Dendritic cell treated with granulocyte-macrophage colony-stimulating factor and Interleukin-4, amounts not matched to agents 40 ng/mL and 50 ng/mL, for 4 days (primary cell): ENCODE results near the gene DLX2.
A peak's percentile ranks its signal among the peaks of the same experiment; 100 is the strongest.

Experiments
- H3K27ac Mint-ChIP-seq: one replicate; pipeline ENCODE4 v1.8.0; 2022; ENCODE audit warnings: mild to moderate bottlenecking, mixed read lengths
- H3K27me3 Mint-ChIP-seq: one replicate; pipeline ENCODE4 v1.8.0; 2022; ENCODE audit warnings: mild to moderate bottlenecking, mixed read lengths
- H3K36me3 Mint-ChIP-seq: one replicate; pipeline ENCODE4 v1.8.0; 2022; ENCODE audit warnings: low read depth, mixed read lengths
- H3K4me1 Mint-ChIP-seq: one replicate; pipeline ENCODE4 v1.8.0; 2022; ENCODE audit warnings: low read depth, mixed read lengths
- H3K4me3 Mint-ChIP-seq: one replicate; pipeline ENCODE4 v1.8.0; 2022; ENCODE audit warnings: mild to moderate bottlenecking, moderate library complexity, mixed read lengths
- H3K9me3 Mint-ChIP-seq: one replicate; pipeline ENCODE4 v1.8.0; 2022; ENCODE audit warnings: mixed read lengths
- intact Hi-C: fragments of 100-400 bp; cut with micrococcal nuclease; formaldehyde crosslinking; loops from one replicate; pipeline ENCODE4 v1.15.0; 2022

DLX2 gene

GRCh38 chr2:172086241-172087206 is 16.2 kb downstream of the DLX2 start:
- no peaks in the 10 kb centered on the region for H3K9me3 Mint-ChIP-seq
- H3K4me3 Mint-ChIP-seq = peak overlapping the region; percentile 52
- peaks cover 94% of the 10 kb centered on the region for H3K27me3 Mint-ChIP-seq

GRCh38 chr2:172085460-172086159 is 17.1 kb downstream of the DLX2 start, which contains the start of gene DLX1:
TSS of gene DLX1 (plus strand) at chr2:172085507. CDS start at chr2:172085678, 171 bp downstream.
- Mint-ChIP-seq H3K4me3 (peak within 1 kb of the TSS; percentile 77), H3K27me3 (peaks cover 97% of the 10 kb centered on the region), H3K4me1 (peaks cover 73% of the 10 kb centered on the region)

More at GRCh38 chr2:172086241-172087206, 16.2 kb downstream of the DLX2 start:
- peaks cover 73% of the 10 kb centered on the region for H3K4me1 Mint-ChIP-seq
- H3K36me3 Mint-ChIP-seq = no peaks in the 10 kb centered on the region
- H3K27ac Mint-ChIP-seq = no peak overlapping the region
- intact Hi-C loops = no loop called here

DNA sequence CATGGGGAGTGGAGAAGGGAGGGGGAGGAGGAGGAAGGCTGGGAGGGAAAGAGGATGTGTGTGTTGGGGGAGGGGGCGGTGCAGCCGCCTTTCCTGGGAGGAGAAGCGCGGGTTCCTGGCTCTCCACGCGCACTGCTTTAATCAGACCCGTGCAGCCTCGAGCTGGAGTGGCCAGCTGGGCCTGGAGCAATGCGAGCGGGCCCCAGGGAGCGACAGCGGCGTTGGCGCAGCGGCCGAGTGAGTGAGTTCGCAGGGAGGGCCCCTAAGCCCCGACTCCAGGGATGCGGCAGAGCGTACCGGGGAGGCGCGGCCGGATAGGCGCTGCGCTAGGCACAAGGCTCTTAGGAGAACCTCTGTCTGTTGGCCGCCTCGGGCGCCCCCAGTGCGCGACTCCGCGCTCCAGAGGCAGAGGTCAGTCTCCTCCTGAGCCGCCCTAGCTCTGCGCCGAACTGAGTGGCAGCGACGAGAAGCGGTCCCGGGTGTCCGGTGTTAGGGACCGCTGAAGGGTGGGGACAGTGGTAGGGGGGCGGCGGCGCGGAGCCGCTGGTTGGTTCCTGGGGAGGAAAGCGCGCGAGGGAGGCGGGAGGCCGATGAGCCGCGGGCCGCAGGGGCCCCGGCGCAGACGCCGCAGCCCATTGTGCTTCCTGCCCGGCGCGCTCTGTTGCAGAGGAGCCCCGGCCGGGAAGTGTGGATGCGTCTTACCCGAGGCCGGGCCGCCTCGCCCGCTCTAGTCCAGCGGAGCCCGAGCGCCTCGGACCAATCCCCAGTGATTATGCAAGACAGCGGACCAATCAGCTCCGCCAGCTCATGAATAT is 17.8 kb downstream of the DLX2 start:
- intact Hi-C loops = loop anchor here (1.0 to 5.0 kb wide), 3 partner anchors 18 to 163 kb away; partner anchors contain the start of genes DLX2 and HAT1
- Mint-ChIP-seq H3K27ac (peak overlapping the region; percentile 68), H3K4me3 (peak overlapping the region; percentile 77), H3K4me1 (peaks cover 78% of the 10 kb centered on the region), H3K9me3 (no peaks in the 10 kb centered on the region), H3K36me3 (no peaks in the 10 kb centered on the region), H3K27me3 (peaks cover 97% of the 10 kb centered on the region)

More at GRCh38 chr2:172085460-172086159, 17.1 kb downstream of the DLX2 start, which contains the start of gene DLX1:
- H3K27ac Mint-ChIP-seq = peak within 1 kb of the TSS; percentile 68
- intact Hi-C loops = loop anchor here (2.0 kb wide), 1 partner anchor 17 kb away; the partner anchor contains the start of gene DLX2
- H3K9me3 Mint-ChIP-seq = no peaks in the 10 kb centered on the region
- H3K36me3 Mint-ChIP-seq = no peaks in the 10 kb centered on the region

DNA sequence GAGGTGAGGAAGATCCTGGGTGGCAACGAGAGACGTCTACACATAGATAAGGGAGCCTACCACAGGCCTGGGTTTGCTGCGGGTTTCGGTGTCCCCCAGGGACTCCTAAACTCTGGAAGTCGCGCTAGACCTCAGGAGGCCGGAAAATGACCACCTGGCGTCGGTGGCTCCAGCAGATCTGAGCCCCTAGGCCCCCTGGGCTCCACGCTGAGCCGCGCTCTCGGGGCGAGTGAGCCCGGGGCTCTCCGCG is 18.4 kb downstream of the DLX2 start:
- Mint-ChIP-seq H3K27ac (peak overlapping the region; percentile 68), H3K36me3 (no peaks in the 10 kb centered on the region), H3K4me3 (peak overlapping the region; percentile 77), H3K9me3 (no peaks in the 10 kb centered on the region), H3K27me3 (peaks cover 96% of the 10 kb centered on the region), H3K4me1 (peaks cover 79% of the 10 kb centered on the region)
- intact Hi-C loops = loop anchor here (1.0 to 5.0 kb wide), 3 partner anchors 18 to 162 kb away; partner anchors contain the start of genes DLX2 and HAT1

GRCh38 chr2:172083628-172084394 is 18.9 kb downstream of the DLX2 start:
- Mint-ChIP-seq H3K27ac (peak overlapping the region; percentile 68), H3K9me3 (no peaks in the 10 kb centered on the region), H3K36me3 (no peaks in the 10 kb centered on the region), H3K4me3 (peak overlapping the region; percentile 77), H3K4me1 (peaks cover 79% of the 10 kb centered on the region), H3K27me3 (peaks cover 98% of the 10 kb centered on the region)
- intact Hi-C loops = loop anchor here (1.0 to 5.0 kb wide), 3 partner anchors 19 to 162 kb away; partner anchors contain the start of genes DLX2 and HAT1

- no peaks in the 10 kb centered on the region for H3K9me3 Mint-ChIP-seq
Measured at GRCh38 chr2:172082944-172083627, 19.6 kb downstream of the DLX2 start.

DNA sequence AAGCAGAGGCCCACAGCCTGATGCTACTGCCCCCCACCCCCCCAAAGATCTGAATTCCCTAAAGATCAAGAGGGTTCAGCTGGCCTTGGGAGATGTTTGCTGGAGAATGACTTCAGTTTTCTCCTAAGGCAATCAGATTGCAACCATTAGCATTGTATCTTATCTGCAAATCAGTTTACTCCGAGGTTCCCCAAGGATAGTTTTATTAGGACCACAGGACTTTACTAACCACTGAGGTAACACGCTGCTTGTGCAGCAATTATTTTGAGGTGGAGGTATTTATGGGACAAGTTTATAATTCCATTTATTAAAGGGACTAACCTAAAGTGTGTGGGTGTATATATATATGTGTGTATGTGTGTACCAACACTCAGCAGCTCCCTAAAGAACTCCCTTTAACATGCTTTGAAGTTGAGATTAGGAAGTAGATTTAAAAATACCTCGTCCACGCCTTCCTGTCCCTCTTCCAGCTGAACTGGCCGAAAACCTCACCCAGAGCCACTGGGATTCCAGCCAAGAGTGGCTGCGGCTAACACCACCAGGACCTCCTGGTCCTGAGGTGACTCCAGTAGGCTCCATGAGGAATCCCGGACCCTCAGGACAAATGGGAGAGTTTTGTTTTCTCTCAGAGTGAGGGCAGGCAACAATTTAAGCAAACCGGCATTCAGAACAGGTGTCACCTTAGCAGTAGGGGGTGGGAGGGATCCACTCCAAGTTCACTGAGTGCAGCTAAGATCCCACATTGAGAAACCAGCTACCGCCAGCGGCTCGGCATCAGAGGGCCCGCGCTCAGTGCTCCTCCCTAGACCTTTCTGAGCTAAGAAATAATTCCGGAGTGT is 20.4 kb downstream of the DLX2 start:
- H3K27me3 Mint-ChIP-seq = peaks cover 94% of the 10 kb centered on the region
- H3K4me1 Mint-ChIP-seq = peaks cover 64% of the 10 kb centered on the region
- H3K36me3 Mint-ChIP-seq = no peaks in the 10 kb centered on the region
- H3K27ac Mint-ChIP-seq = no peak overlapping the region
- no peak overlapping the region for H3K4me3 Mint-ChIP-seq
- intact Hi-C loops = loop anchor here (5.0 kb wide), 1 partner anchor 125 kb away; no protein-coding TSS in a partner anchor
- no peaks in the 10 kb centered on the region for H3K9me3 Mint-ChIP-seq

More at GRCh38 chr2:172082944-172083627, 19.6 kb downstream of the DLX2 start:
- H3K36me3 Mint-ChIP-seq = no peaks in the 10 kb centered on the region
- H3K4me1 Mint-ChIP-seq = peaks cover 72% of the 10 kb centered on the region
- intact Hi-C loops = loop anchor here (5.0 kb wide), 1 partner anchor 126 kb away; no protein-coding TSS in a partner anchor
- peak overlapping the region; percentile 37 for H3K4me3 Mint-ChIP-seq
- H3K27me3 Mint-ChIP-seq = peaks cover 98% of the 10 kb centered on the region
- no peak overlapping the region for H3K27ac Mint-ChIP-seq

GRCh38 chr2:172081221-172082022 is 21.3 kb downstream of the DLX2 start:
- H3K36me3 Mint-ChIP-seq = no peaks in the 10 kb centered on the region
- no peaks in the 10 kb centered on the region for H3K9me3 Mint-ChIP-seq
- peaks cover 89% of the 10 kb centered on the region for H3K27me3 Mint-ChIP-seq
- no peak overlapping the region for H3K27ac Mint-ChIP-seq
- H3K4me1 Mint-ChIP-seq = peaks cover 55% of the 10 kb centered on the region
- intact Hi-C loops = loop anchor here (1.0 to 5.0 kb wide), 2 partner anchors 11 to 124 kb away; no protein-coding TSS in a partner anchor
- no peak overlapping the region for H3K4me3 Mint-ChIP-seq

DNA sequence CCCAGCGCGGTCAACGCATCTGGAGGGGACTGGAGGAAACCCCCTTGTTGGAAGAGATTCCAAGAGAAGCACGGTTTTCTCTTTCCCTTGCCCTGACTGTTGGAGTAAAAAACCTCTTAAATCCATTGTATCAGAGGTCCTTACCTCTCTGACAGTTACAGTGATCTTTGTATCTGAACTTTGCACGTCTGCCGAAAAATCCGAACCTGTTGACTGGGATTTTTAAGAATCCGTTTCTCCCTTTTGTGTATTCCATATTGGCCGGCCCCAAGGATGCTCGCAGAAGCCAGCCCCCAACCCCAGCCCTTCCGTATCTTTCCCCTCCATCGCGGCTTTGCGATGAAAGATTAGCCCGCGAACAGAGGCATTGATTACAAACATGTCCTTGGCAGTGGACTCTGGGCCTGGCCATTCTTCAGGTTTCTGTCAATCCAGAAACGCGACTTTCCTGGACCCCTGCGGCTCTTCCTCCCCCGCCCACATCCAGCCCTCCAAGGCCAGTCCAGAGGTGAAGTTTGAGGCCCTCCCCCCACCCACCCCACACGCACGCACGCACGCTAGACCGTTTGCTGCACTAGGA is 22.0 kb downstream of the DLX2 start:
- no peaks in the 10 kb centered on the region for H3K36me3 Mint-ChIP-seq
- H3K4me3 Mint-ChIP-seq = peak overlapping the region; percentile 73

DNA sequence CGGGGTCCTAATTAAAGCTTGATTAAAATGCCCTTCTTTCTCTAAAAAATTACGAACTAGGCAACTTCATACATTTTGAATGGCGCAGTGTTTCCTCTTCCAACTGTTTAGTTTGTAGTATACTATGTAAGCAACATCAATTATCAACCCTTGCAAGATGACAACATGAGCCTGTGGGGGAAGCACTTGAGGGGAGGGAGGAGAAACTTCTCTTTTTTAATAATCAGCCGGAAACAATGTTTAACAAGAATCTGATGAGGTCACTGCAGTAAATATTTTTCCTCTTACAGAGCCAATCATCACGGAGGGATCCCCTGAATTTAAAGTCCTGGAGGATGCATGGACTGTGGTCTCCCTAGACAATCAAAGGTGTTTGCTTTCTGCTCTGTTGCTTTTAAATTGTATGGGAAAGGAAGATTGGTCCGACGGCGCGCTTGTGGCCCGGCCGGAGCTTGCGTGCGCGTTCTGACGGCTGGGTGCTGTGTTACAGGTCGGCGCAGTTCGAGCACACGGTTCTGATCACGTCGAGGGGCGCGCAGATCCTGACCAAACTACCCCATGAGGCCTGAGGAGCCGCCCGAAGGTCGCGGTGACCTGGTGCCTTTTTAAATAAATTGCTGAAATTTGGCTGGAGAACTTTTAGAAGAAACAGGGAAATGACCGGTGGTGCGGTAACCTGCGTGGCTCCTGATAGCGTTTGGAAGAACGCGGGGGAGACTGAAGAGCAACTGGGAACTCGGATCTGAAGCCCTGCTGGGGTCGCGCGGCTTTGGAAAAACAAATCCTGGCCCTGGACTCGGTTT is 22.7 kb downstream of the DLX2 start:
- H3K36me3 Mint-ChIP-seq = no peaks in the 10 kb centered on the region
- peaks cover 41% of the 10 kb centered on the region for H3K4me1 Mint-ChIP-seq
- H3K27ac Mint-ChIP-seq = peak overlapping the region; percentile 64
- peaks cover 79% of the 10 kb centered on the region for H3K27me3 Mint-ChIP-seq
- peak overlapping the region; percentile 73 for H3K4me3 Mint-ChIP-seq
- intact Hi-C loops = loop anchor here (5.0 kb wide), 1 partner anchor 123 kb away; no protein-coding TSS in a partner anchor
- H3K9me3 Mint-ChIP-seq = no peaks in the 10 kb centered on the region

More for the DNA sequence above, 22.0 kb downstream of the DLX2 start:
- Mint-ChIP-seq H3K9me3 (no peaks in the 10 kb centered on the region), H3K4me1 (peaks cover 48% of the 10 kb centered on the region), H3K27ac (peak overlapping the region; percentile 64), H3K27me3 (peaks cover 84% of the 10 kb centered on the region)
- intact Hi-C loops = loop anchor here (1.0 to 5.0 kb wide), 2 partner anchors 10 to 123 kb away; no protein-coding TSS in a partner anchor
